COLO668 (cell line): ENCODE measurements around the gene RERE.
A peak's percentile ranks its signal among the peaks of the same experiment; 100 is the strongest.

Experiments
- DNase-seq: peaks from one replicate; lab custom pipeline; 2025; ENCODE audit not compliant: unreplicated experiment; lab: John Stamatoyannopoulos, UW

Gene RERE

GRCh38 chr1:8434101-8434500, 383.3 kb downstream of the RERE start:
- no peak for DNase-seq

- DNase-seq: no peak
These were observed 385.7 kb downstream of the RERE start for GRCh38 chr1:8431784-8432183.

- no peak for DNase-seq
These were observed 386.4 kb downstream of the RERE start for GRCh38 chr1:8431019-8431418.

- no peak for DNase-seq
These were observed 387.0 kb downstream of the RERE start for GRCh38 chr1:8430476-8430875.

- no peak for DNase-seq
These were observed 387.8 kb downstream of the RERE start for GRCh38 chr1:8429549-8430110.

GRCh38 chr1:8428441-8428840, 389.0 kb downstream of the RERE start:
- DNase-seq: no peak

GRCh38 chr1:8427986-8428385, 389.5 kb downstream of the RERE start:
- DNase-seq: no peak

- no peak for DNase-seq
These were observed 389.9 kb downstream of the RERE start for GRCh38 chr1:8427493-8427892.

- no peak for DNase-seq
These were observed 390.4 kb downstream of the RERE start for GRCh38 chr1:8426996-8427395.

GRCh38 chr1:8425781-8426161, 391.7 kb downstream of the RERE start:
- no peak for DNase-seq

GRCh38 chr1:8425150-8425780, 392.2 kb downstream of the RERE start:
- no peak for DNase-seq

GRCh38 chr1:8424539-8425116, 392.8 kb downstream of the RERE start:
- DNase-seq: no peak

- peak; percentile 87 for DNase-seq
These were observed 393.5 kb downstream of the RERE start for GRCh38 chr1:8423692-8424538.

- peak; percentile 68 for DNase-seq
These were observed 394.2 kb downstream of the RERE start for GRCh38 chr1:8423269-8423691.

- no peak for DNase-seq
These were observed 394.8 kb downstream of the RERE start for GRCh38 chr1:8422510-8423268.

GRCh38 chr1:8421721-8422120, 395.7 kb downstream of the RERE start:
- DNase-seq: no peak

- no peak for DNase-seq
These were observed 397.1 kb downstream of the RERE start for GRCh38 chr1:8420318-8420717.

- no peak for DNase-seq
These were observed 397.6 kb downstream of the RERE start for GRCh38 chr1:8419861-8420260.

- no peak for DNase-seq
These were observed 398.3 kb downstream of the RERE start for GRCh38 chr1:8419172-8419571.

GRCh38 chr1:8418301-8418700, 399.1 kb downstream of the RERE start:
- no peak for DNase-seq

- DNase-seq: no peak
These were observed 399.8 kb downstream of the RERE start for GRCh38 chr1:8417625-8418024.
